ENCODE measurements around the gene TAF1.
"Not testable (repeated sequence)": the region's sequence is repeated elsewhere in the genome, so short reads cannot be mapped to it uniquely, and the experiment has no call there.

Gene TAF1, protein sequence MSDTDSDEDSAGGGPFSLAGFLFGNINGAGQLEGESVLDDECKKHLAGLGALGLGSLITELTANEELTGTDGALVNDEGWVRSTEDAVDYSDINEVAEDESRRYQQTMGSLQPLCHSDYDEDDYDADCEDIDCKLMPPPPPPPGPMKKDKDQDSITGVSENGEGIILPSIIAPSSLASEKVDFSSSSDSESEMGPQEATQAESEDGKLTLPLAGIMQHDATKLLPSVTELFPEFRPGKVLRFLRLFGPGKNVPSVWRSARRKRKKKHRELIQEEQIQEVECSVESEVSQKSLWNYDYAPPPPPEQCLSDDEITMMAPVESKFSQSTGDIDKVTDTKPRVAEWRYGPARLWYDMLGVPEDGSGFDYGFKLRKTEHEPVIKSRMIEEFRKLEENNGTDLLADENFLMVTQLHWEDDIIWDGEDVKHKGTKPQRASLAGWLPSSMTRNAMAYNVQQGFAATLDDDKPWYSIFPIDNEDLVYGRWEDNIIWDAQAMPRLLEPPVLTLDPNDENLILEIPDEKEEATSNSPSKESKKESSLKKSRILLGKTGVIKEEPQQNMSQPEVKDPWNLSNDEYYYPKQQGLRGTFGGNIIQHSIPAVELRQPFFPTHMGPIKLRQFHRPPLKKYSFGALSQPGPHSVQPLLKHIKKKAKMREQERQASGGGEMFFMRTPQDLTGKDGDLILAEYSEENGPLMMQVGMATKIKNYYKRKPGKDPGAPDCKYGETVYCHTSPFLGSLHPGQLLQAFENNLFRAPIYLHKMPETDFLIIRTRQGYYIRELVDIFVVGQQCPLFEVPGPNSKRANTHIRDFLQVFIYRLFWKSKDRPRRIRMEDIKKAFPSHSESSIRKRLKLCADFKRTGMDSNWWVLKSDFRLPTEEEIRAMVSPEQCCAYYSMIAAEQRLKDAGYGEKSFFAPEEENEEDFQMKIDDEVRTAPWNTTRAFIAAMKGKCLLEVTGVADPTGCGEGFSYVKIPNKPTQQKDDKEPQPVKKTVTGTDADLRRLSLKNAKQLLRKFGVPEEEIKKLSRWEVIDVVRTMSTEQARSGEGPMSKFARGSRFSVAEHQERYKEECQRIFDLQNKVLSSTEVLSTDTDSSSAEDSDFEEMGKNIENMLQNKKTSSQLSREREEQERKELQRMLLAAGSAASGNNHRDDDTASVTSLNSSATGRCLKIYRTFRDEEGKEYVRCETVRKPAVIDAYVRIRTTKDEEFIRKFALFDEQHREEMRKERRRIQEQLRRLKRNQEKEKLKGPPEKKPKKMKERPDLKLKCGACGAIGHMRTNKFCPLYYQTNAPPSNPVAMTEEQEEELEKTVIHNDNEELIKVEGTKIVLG (N-terminal part only)
- total RNA-seq, result 107 to 220 (median 178) reads per million in 4 experiments

DNA sequence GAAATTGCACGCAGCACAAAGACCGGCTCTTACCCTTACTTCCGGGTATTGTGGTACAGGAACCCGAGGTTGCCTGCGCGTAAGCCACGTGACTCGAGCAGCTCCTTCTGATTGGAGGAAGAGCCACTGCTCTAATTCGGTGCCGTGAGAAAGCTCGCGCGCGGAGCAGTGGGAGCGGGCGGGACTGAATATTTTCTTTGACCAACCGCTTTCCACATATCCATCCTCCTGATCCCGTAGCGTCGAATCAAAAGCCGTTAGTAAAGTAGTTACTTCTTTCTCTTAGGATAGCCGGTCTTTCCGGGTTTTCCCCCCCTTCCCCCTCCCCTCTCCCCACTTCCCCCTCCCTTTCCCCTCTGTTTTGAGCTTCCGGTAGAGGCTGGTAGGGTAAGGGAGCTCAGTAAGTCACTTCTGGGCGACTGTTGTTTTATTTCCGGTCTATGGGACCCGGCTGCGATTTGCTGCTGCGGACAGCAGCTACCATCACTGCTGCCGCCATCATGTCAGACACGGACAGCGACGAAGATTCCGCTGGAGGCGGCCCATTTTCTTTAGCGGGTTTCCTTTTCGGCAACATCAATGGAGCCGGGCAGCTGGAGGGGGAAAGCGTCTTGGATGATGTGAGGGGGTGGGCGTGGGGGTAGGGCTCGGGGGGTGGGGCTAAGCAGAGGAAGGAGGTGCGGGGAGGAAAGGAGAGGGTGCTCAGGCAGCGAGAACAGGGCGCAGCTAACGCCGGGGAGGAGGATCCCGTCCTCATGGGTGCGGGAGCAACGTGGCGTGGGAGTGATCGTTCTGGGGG, at the start of gene TAF1:
Gene TAF1, plus strand, starts transcription at position 483 of the 799 bp plus-strand sequence. Its CDS starts 18 bp downstream, at position 501.
- DNase-seq, result peak; percentile 84

DNA sequence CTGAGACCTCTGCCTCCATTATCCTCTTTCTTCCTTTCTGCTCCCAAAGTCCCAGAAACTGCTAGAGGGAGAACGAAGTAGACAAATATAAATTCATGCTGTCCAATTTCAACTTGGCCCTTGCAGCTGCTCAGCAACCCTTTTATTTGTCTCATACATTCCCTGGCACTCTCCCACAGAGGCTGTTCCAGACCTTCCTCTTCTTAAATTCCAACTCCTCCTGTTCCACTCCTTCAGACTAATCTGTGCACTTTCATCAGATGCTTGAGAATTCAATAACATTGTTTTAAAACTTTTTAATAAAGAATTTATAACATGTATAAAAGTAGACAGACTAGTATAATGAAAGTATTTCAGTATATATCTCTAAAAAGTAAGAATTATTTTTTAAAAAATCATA, 49.2 kb upstream of the TAF1 start:
- not testable (repeated sequence) for DNase-seq

DNA sequence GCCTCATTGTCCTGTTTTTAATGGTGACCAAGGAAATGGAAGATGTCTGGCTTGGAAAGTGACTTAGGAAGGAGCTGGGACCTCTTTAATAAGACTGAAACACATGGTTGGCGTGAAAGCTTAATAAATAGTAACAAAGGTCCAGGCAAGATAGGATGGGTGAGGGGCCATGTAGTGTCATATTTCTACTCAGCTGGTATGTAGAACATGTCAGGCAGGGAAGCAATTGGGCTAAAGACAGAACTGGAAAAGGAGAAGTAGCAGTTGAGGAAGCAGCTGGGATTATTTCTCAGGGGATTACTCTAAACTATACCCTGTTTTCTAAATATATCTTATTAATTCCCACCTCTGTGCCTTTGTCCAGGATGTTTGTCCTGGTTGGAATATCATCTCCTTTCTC, 46.0 kb upstream of the TAF1 start:
- no peak for DNase-seq

DNA sequence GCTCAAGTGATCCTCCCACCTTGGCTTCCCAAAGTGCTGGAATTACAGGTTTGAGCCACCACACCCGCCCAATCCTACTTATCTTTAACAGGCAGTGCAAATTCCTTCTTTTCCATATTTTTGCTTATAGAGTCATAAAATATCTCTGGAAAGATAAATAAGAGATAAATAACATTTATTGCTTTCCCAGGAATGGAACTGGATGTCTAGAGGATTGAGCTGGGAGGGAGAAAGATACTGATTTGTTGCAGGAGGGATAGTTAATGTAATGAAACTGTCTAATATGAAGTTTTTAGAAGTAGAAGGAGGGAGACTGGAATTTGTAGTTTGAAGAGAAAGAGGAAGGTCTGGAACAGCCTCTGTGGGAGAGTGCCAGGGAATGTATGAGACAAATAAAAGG, 44.4 kb upstream of the TAF1 start:
- DNase-seq, result no peak

DNA sequence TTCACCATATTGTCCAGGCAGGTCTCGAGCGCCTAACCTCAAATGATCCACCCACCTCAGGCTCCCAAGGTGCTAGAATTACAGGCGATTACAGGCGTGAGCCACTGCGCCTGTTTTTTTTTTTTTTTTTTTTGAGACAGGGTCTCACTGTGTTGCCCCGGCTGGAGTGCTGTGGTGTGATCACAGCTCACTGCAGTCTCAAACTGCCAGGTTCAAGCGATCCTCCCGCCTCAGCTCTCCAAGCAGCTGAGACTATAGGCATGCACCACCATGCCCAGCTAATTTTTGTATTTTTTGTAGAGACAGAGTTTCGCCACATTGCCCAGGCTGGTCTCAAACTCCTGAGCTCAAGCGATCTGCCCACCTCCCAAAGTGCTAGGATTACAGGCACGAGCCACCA, 41.7 kb upstream of the TAF1 start:
- DNase-seq, result not testable (repeated sequence)

DNA sequence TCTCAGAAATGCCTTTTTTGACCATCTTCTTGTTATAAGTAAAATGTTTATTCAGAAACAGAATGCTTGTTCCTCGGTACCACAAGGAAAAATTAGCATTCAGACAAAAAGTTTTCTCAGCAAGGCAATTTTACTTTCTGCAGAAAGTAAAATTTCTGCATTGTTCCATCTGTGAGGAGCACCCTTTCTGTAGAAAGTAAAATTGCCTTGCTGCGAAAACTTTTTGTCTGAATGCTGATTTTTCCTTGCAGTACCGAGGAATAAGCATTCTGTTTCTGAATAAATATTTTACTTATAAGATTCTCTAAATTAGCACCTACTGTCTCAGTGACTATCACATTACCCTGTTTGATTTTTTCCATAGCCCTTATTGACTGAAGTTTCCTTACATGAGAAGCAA, 39.8 kb upstream of the TAF1 start:
- no peak for DNase-seq

DNA sequence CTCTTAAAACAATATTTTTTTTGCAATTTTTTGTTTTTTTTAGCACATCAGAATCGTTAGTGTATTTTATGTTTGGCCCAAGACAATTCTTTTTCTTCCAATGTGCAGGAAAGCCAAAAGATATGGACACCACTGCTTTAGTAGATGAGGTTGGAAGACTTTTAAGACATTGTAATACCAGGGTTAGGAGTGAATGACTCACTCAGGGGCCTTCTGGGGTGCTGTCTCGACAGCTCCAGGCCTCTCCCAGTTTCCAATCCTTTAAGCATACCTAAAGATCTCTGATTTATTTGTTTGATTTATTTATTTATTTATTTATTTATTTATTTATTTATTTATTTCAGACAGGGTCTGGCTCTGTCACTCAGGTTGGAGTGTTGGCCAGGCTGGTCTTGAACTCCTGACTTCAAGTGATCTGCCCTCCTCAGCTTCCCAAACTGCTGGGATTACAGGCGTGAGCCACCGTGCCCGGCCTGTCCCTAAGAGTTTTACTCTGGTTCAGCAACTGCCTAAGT, 16.9 kb upstream of the TAF1 start:
- not testable (repeated sequence) for DNase-seq

DNA sequence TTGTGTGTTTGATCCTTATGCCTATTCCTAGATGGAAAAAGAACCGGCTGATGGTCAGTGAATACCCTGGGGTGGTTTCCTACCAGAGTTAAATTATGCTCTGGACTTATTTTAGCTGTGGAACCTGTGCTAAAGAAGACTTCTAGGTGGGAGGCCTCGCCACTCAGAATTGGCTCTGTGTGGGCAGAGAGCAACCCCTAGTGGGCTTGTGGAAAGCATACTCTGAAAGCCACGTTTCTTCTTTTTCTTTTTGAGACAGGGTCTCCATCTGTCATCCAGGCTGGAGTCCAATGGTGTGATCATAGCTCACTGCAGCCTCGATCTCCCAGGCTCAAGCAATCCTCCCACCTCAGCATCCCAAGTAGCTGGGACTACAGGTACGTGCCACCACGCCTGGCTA, 16.3 kb upstream of the TAF1 start:
- not testable (repeated sequence) for DNase-seq

DNA sequence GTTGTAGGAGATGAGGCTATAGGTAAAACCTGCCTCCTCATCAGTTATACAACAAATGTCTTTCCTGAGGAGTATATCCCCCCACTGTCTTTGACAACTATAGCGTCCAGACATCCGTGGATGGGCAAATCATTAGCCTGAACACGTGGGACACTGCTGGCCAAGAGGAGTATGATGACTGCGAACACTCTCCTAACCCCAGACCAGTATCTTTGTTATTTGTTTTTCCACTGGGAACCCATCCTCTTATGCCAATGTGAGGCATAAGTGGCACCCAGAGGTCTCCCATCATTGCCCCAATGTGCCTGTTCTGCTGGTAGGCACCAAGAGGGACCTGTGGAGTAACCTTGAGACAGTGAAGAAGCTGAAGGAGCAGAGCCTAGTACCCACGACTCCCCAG, 13.7 kb upstream of the TAF1 start:
- not testable (repeated sequence) for DNase-seq

DNA sequence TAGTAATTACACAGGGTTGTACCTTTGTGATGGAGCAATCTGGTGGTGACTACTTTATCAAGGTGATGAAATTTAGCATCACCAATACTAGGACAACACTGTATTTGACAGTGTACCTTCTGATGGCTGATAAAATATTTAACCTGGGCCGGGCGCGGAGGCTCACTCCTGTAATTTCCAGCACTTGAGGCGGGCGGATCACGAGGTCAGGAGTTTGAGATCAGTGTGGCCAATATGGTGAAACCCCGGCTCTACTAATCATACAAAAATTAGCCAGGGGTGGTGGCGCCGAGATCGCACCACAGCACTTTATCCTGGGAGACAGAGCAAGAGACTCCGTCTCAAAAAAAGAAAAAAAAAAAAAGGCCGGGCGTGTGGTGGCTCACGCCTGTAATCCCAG, 1.9 kb upstream of the TAF1 start:
- DNase-seq, result no peak

DNA sequence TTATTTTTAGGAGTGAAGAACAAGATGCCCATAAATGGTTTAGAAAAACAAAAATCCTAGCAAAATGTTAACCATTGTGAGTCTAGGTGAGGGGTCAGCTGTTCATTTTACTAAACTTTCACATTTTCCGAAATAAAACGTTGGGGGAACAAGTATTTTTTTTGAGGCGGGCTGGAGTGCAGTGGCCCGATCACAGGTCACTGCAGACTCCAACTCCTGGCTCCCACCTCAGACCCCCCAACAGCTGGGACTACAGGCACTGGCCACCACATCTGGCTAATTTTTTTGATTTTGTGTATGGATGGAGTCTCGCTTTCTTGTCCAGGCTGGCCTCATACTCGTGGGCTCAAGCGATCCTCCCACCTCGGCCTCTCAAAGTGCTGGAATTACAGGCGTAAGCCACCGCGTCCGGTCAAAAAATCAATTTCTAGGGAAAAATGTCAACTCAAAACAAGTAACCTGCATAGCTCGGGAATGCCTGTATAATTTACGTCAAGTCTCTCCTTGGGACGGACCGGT, 742 bp upstream of the TAF1 start:
- no peak for DNase-seq

DNA sequence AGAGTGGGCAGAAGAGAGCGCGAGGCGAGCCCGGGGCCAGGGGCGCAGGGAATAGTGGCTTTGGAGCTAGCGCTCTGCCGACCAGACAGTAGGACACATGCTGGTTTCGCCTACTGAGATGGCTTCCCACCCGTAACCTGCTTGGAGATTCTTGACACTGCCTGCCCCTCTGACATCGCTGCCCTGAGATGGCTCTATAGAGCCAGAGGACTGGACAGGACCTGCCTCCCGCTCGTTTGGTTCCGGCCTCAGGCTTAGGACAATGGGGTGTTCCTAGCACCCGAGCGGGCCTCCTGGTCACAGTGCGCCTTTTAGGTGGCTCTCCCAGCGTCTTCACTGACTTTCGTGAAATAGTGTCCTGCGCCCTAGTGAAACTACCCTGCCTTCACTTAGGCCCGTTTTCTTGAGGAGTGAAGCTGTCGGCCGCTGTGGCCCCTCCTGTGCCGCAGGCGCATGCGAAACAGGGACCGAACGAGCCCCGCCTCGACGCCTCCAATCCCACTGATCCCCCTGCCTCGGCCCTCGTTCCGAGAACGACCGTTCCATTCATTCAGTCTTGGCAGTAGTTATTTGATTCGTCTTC, 608 bp downstream of the TAF1 start:
- peak; percentile 6 for DNase-seq

DNA sequence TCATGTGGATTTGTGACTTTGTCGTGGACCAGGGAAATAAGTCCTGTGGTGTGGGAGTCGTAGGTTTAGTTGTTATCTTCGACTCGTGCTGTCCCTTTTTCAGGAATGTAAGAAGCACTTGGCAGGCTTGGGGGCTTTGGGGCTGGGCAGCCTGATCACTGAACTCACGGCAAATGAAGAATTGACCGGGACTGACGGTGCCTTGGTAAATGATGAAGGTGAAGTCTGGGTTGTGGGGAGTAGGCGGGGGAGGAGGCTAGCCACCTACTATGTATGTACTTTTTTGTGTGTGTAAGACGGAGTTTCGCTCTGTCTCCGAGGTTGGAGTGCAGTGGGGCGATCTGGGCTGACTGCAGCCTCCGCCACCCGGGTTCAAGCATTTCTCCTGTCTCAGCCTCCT, 1.2 kb downstream of the TAF1 start:
- DNase-seq, result no peak

DNA sequence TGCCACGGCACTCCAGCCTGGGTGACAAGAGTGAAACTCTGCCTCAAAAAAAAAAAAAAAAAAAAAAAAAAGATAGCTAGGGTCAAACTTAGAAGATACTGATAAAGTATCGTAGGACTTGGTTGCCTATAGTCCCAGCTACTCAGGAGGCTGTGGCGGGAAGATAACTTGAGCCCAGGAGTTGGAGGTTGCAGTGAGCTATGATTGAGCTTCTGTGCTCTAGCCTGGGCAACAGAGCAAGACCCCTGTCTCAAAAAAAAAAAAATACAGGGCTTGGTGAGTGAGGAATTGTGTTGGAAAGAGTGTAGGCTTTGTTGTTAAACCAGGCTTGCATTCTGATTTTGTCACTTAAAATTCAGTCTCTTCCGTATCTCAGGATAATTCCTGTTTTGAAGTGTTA, 6.2 kb downstream of the TAF1 start:
- DNase-seq, result no peak

DNA sequence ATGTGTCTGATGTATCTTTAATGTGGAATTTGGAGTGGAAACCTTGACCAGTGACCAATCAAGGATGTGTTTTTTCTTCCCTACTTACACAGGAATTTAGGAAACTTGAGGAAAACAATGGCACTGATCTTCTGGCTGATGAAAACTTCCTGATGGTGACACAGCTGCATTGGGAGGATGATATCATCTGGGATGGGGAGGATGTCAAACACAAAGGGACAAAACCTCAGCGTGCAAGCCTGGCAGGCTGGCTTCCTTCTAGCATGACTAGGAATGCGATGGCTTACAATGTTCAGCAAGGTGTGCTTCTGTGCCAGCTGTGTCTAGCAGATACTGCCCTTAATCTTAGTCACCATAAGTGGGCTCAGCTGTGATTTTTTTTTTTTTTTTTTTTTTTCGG, 12.6 kb downstream of the TAF1 start:
- DNase-seq, result no peak

DNA sequence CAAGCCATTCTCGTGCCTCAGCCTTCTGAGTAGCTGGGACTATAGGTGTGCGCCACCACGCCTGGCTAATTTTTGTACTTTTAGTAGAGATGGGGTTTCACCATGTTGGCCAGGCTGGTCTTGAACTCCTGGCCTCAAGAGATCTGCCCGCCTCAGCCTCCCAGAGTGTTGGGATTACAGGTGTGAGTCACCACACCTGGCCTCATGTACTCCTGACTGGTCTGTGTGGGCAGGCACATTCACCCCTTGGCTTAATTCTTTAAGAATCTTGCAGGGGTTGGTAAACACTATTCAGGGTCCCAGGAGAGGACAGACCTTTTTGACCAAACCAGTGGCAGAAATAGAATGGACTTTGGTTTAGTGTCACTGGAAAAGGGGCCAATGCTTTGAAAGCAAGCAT, 25.6 kb downstream of the TAF1 start:
- DNase-seq, result not testable (repeated sequence)

DNA sequence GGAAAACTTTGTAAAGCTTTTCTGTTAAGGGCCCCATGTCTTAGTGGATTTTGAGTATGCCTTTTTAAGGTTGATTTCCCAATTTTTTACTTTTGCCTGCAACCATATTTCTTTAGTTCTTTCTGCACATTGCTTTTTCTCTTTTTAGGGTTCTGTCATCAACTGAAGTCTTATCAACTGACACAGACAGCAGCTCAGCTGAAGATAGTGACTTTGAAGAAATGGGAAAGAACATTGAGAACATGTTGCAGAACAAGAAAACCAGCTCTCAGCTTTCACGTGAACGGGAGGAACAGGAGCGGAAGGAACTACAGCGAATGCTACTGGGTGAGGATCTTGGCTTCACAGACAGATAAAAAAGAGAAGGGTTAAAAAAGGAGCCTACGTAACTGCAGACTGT, 27.8 kb downstream of the TAF1 start:
- no peak for DNase-seq

DNA sequence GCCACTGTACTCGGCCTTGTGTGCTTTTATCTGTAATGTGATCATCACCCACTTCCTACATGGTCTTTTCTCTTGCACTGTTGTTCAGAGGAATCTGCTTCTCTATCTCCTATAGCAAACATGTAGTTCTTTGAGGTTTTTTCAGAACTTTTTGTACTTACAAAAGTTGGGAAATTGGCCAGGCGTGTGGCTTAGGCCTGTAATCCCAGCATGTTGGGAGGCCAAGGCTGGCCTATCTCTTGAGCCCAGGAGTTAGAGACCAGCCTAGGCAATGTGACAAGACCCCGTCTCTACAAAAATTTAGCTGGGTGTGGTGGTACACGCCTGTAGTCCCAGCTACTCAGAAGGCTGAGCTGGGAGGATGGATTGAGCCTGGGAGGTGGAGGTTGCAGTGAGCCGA, 30.4 kb downstream of the TAF1 start:
- no peak for DNase-seq

DNA sequence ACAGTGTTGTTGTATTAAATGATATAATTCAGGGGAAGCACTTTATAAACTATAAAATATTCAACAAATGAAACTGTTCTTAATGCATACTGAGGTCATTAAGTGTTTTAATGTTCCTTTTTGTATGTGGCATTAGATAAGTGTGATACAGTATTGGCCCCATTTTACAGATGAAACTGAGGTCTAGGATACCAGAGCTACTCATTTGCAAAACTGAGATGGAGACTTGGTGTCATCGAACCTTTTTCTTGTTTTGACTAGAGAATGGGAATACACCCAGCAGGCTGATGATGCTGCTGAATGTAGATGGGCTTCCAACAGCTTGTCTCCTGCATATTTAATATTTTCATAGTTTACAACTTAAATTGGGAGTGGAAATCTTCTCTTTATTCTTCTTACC, 34.6 kb downstream of the TAF1 start:
- no peak for DNase-seq

DNA sequence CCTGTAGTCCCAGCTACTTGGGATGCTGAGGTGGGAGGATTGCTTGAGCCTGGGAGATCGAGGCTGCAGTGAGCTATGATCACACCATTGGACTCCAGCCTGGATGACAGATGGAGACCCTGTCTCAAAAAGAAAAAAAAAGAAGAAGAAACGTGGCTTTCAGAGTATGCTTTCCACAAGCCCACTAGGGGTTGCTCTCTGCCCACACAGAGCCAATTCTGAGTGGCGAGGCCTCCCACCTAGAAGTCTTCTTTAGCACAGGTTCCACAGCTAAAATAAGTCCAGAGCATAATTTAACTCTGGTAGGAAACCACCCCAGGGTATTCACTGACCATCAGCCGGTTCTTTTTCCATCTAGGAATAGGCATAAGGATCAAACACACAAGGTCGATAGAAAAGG, 50.1 kb downstream of the TAF1 start:
- not testable (repeated sequence) for DNase-seq

DNA sequence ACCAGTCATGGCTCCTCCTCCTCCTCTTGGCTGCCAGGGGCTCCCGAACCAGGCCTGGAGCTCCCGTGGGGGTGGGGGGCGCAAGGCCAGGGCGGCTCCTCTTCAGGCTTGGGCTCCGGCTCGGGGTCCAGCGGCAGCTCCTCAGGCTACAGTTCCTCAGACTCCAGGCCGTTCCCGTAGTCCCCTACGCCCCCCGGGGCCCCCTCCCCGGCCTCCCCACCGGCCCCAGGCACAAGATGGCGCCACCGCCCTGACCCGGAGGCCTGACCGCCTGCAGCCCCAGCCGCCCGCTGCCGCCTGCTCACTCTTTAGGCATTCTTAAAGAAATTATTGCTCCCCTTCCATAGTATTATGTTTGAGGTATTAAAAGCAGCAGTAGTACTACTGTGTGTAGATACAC, 54.5 kb downstream of the TAF1 start:
- DNase-seq, result no peak
